ENCODE results near the gene DIPK1B. TPM values are rescaled to one million over a fixed set of nuclear protein-coding genes. Genes with fewer than 3 reads are reported as not detected.

The DIPK1B gene
- total RNA-seq, 4 donors from 2014 or later = 5.4 to 37.9 (median 15.8) TPM

DNA sequence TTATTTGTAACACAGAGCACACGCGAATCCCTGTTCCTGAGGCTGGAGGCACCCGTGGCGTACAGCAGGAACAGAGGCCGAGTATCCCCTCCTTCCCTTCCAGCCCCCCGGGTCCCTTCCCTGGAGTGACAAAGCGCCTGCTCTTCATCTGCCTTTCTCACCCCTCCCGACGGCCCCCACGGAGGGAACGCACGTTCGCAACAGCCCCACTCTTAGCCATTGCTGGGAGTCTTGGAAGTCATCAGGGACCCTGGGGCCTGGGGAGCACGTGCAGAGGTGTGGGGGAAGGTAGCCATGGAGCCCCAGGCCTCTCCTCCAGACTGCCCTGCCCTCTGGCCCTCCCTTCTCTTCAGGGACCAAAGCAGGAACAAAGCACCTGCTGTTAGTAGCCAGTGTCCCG is 27.6 kb upstream of the DIPK1B start:
- peaks cover 0 to 40% (median 19%) of the 10 kb centered on the region in 4 donors for H3K4me1 ChIP-seq
- H3K4me3 ChIP-seq = peak overlapping the region in 1 of 4 donors; percentile 91

DNA sequence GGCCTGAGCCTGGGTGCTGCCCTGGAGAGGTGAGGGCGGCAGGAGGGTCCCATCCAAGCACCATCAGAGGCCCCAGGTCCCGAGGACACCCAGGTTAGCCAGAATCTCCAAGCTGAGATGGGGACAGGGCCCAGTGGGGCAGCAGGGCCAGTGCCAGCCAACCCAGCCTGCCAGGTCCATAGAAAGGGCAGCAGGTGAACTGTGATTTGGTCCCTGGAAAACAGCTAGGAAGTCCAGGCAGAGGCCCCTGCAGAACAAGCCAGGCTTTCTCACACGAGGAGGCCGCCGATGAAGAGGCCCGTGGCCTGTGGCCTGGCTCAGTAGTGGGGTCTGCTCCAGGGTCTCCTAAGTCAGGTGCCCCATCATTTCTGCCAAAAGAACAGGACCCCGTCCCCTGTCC is 27.2 kb upstream of the DIPK1B start:
- Histone ChIP-seq H3K36me3 (no peaks in the 10 kb centered on the region), H3K9me3 (no peaks in the 10 kb centered on the region), H3K4me1 (peaks cover 0 to 44% (median 19%) of the 10 kb centered on the region in 4 donors), H3K27ac (no peak overlapping the region), H3K27me3 (no peaks in the 10 kb centered on the region), H3K4me3 (peak overlapping the region in 1 of 4 donors; percentile 91)
- WGBS, 2 donors = 85 to 88% methylated on average over 5 of the region's 7 CpGs
- no peak for TF ChIP-seq EP300 (IDR thresholded peaks at IDR 0.05)
- DNase-seq (ENCODE audit: low spot score in 2 of 2) = no peak

More for the DNA sequence above, 27.6 kb upstream of the DIPK1B start:
- WGBS, 2 donors = 83 to 85% methylated on average over 15 of the region's 15 CpGs
- TF ChIP-seq, protein P1, sequence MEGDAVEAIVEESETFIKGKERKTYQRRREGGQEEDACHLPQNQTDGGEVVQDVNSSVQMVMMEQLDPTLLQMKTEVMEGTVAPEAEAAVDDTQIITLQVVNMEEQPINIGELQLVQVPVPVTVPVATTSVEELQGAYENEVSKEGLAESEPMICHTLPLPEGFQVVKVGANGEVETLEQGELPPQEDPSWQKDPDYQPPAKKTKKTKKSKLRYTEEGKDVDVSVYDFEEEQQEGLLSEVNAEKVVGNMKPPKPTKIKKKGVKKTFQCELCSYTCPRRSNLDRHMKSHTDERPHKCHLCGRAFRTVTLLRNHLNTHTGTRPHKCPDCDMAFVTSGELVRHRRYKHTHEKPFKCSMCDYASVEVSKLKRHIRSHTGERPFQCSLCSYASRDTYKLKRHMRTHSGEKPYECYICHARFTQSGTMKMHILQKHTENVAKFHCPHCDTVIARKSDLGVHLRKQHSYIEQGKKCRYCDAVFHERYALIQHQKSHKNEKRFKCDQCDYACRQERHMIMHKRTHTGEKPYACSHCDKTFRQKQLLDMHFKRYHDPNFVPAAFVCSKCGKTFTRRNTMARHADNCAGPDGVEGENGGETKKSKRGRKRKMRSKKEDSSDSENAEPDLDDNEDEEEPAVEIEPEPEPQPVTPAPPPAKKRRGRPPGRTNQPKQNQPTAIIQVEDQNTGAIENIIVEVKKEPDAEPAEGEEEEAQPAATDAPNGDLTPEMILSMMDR (IDR thresholded peaks at IDR 0.05) = no peak
- TF ChIP-seq EP300 (IDR thresholded peaks at IDR 0.05) = no peak
- TF ChIP-seq POLR2A (IDR thresholded peaks at IDR 0.05) = no peak
- Histone ChIP-seq H3K9me3 (no peaks in the 10 kb centered on the region), H3K36me3 (no peaks in the 10 kb centered on the region), H3K27me3 (no peaks in the 10 kb centered on the region), H3K27ac (no peak overlapping the region)
- no peak for DNase-seq (ENCODE audit: low spot score in 2 of 2)

DNA sequence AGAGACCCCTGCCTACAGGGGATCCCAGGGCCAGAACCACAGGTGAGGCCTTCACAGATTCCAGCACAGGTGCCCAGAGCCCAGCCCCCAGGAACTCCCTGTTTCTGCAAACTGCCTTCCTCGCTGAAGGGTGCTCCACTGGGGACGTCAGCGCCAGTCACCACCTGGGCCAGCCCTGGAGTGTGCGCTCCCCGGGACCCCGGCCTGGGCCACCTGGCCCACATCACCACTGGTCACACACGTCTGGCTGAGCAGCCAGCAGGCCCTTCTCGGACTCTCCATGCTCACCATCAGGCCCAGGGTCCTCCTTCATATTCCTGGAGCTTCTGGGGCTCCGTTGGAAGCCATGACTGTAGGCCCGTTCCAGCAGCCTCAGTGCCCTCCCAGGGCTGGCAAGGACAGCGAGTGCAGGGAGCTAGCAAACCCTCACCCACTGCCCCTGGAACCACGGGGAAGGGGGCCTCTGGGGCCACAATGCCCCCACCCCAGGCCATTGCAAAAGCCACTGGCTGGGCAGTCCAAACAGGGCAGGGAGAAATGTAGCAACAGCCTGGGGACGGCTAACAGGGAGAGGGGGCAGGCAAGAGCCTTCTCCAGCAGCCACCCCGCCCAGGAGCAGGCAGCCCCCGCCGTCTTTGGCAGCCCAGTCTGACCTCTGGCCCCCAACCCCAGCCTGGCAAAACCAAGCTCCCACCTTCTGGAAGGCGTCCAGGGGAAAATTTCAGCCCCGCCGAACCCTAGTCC is 26.4 kb upstream of the DIPK1B start:
- Histone ChIP-seq H3K27ac (peak overlapping the region in 2 of 4 donors; percentile 84 to 90), H3K4me3 (peak overlapping the region; percentile 57 to 96 (median 87)), H3K9me3 (no peaks in the 10 kb centered on the region), H3K36me3 (no peaks in the 10 kb centered on the region), H3K4me1 (peaks cover 0 to 50% (median 21%) of the 10 kb centered on the region in 4 donors), H3K27me3 (no peaks in the 10 kb centered on the region)
- 42 to 59% methylated on average over 3 to 16 of the region's 19 CpGs for whole genome bisulfite sequencing, 2 donors
- TF ChIP-seq, protein P1 (IDR thresholded peaks at IDR 0.05) = no peak
- TF ChIP-seq POLR2A (IDR thresholded peaks at IDR 0.05) = no peak
- no peak for TF ChIP-seq EP300 (IDR thresholded peaks at IDR 0.05)
- DNase-seq (ENCODE audit: low spot score in 2 of 2) = no peak

DNA sequence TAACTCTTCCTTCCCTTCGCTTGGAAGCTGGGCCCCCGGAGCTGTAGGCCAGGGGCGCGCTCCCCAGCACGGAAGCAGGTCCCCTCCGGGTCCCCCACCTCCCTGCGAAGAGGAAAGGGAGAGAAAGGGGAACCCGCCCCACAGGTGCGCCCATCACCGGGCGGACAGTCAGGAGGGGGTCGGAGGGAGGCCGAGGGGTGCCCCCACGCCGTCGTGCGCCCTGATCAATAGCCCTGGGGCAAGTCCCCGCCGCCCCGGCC is 25.9 kb upstream of the DIPK1B start:
- no peaks in the 10 kb centered on the region for H3K9me3 ChIP-seq
- DNase-seq (ENCODE audit: low spot score in 2 of 2) = no peak
- WGBS, 2 donors = 3% methylated on average over 18 of the region's 20 CpGs; no CpG with 5 or more reads in 1 of the 2 donors
- peak overlapping the region; percentile 57 to 96 (median 87) for H3K4me3 ChIP-seq
- H3K27me3 ChIP-seq = no peaks in the 10 kb centered on the region
- H3K36me3 ChIP-seq = no peaks in the 10 kb centered on the region
- no peak for TF ChIP-seq EP300 (IDR thresholded peaks at IDR 0.05)
- no peak for TF ChIP-seq POLR2A (IDR thresholded peaks at IDR 0.05)
- TF ChIP-seq, protein P1 (IDR thresholded peaks at IDR 0.05) = no peak
- H3K4me1 ChIP-seq = peaks cover 0 to 54% (median 21%) of the 10 kb centered on the region in 4 donors
- peak overlapping the region; percentile 18 to 90 (median 86) for H3K27ac ChIP-seq

DNA sequence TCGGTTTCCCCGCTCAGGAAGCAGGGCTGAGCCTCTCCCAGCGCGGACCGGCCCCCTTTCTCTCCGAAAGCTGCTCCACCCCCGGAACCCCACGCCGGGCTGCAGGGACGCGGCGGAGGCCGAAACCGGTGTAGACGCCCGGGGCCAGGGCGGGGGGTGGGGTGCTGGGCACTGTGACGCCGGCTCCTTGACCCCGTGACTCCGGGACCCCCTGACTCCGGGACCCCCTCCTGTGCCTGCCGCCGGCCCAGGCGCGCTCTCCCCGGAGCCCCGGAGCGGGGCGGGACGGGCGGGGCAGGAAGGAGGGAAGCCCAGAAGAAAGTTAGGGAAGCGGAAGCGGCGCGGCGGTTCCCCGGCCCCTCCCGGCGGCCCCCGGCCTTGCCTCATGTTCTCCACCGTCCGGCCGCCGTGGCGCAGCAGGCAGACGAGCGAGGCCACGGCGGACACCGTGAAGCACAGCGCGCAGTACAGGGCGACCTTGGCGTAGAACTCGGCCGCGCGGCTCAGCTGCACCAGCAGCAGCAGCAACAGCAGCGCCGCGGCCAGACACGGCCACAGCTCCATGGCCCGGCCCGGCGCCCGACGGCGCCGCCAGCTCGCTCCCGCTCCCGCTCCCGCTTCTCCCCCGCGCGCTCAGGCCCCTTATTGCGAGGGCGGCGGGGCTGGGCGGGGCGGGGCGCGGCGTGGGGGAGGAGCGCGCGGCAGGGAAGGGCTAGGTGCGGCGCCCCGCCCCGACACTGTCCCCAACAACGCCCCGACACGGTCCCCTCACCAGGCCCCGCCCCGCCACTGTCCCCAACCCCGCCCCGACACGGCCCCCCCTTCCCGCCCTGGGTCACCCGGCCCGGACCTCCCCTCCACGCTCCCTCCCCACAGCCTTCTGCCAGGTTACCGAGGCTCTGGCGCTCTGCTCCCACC is 25.3 kb upstream of the DIPK1B start, which contains the start of gene AGPAT2:
AGPAT2 (minus strand) TSS at position 664 of the 918 bp plus-strand sequence; CDS start at position 564, 100 bp downstream.
- H3K27ac ChIP-seq = peak within 1 kb of the TSS; percentile 18 to 90 (median 86)
- TF ChIP-seq, protein P1 (IDR thresholded peaks at IDR 0.05) = no peak
- TF ChIP-seq POLR2A (IDR thresholded peaks at IDR 0.05) = peak; percentile 25 to 33
- WGBS, 2 donors = 0 to 1% methylated on average over 14 to 58 of the region's 106 CpGs
- H3K36me3 ChIP-seq = no peaks in the 10 kb centered on the region
- H3K4me1 ChIP-seq = peaks cover 0 to 54% (median 21%) of the 10 kb centered on the region in 4 donors
- H3K9me3 ChIP-seq = no peaks in the 10 kb centered on the region
- DNase-seq (ENCODE audit: low spot score in 2 of 2) = peak; percentile 49 to 55
- no peaks in the 10 kb centered on the region for H3K27me3 ChIP-seq
- H3K4me3 ChIP-seq = peak within 1 kb of the TSS; percentile 57 to 96 (median 87)
